Gastrocnemius medialis (tissue), 4 donors: ENCODE data around the gene SLC18A2.
"Not testable (repeated sequence)": the region's sequence is repeated elsewhere in the genome, so short reads cannot be mapped to it uniquely, and the experiment has no call there.

Source experiments
- CTCF ChIP-seq, 5 experiments: fragments of 450-650 bp in 3 of 5; fragments of 200-600 bp in 2 of 5; sonication (generic) in 2 of 5; IDR thresholded peaks in 4 of 5; conservative IDR thresholded peaks in 1 of 5; 1 replicate in 4 of 5; 2 replicates in 1 of 5; pipeline ENCODE4 v1.5.1; 2016 to 2019; ENCODE audit warnings: antibody characterized with exemption in 5 of 5, mild to moderate bottlenecking in 3 of 5, moderate library complexity in 3 of 5
- POLR2A ChIP-seq, 2 donors: fragments of 450-650 bp; IDR thresholded peaks; one replicate each; pipeline ENCODE4 v1.6.1; 2017; ENCODE audit warnings: antibody characterized with exemption in 2 of 2, mild to moderate bottlenecking in 2 of 2, moderate library complexity in 2 of 2

GRCh38 chr10:117303451-117303850, 62.5 kb downstream of the SLC18A2 start:
- not testable (repeated sequence) for TF ChIP-seq CTCF (IDR thresholded peaks at IDR 0.05 in 4 of 5, conservative IDR thresholded peaks at IDR 0.05 in 1 of 5); POLR2A (IDR thresholded peaks at IDR 0.05)
